ENCODE results near the gene SLC23A3. TPM values are rescaled to one million over a fixed set of nuclear protein-coding genes. Genes with fewer than 3 reads are reported as not detected.

The SLC23A3 gene
- polyA plus RNA-seq, 1 donor from 2014 or later, result 0.63 TPM

DNA sequence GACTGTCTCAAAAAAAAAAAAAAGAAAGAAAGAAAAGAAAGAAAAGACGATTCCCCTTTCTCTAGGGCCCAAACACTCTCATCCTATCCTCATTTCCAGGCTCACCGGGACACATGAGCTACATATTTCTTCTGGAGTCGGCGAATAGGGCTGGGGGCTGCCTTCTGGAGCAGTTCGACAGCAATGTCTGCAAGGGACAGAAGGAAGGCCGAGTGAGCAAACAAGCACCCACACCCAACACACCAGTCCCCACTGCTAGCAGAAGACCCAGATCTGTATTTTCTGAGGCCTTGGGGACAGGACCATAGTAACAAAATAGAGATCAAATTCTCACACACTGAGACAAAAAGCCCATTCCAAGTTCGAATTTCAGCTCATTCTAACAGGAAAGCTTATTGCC, 5.7 kb upstream of the SLC23A3 start:
- no peaks in the 10 kb centered on the region for H3K27me3 Mint-ChIP-seq
- peak overlapping the region; percentile 76 to 97 (median 97) for H3K27ac Mint-ChIP-seq
- H3K4me1 Mint-ChIP-seq, result peaks cover 17 to 39% (median 33%) of the 10 kb centered on the region in 3 donors
- H3K36me3 Mint-ChIP-seq, result no peaks in the 10 kb centered on the region
- H3K9me3 Mint-ChIP-seq, result no peaks in the 10 kb centered on the region
- peak overlapping the region; percentile 81 to 97 (median 96) for H3K4me3 Mint-ChIP-seq

DNA sequence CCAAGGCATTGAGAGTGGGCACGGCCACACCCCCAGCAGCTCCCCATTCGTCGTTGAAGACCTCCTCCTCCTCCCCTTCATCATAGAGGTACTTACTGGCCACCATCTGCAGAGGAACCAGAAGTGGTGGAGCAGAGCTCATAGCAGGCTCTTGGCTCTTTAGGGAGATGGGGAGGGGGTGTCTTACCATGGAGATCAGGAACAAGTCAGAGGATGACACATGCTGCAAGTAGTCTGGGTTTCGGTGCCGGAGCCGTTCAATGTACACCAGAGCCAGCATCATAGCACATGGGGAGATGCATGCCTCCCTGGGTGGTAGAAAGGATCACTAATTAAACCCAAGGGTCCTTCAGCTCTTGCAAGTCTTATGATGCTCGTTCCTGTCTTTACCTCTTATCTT, 5.0 kb upstream of the SLC23A3 start:
- H3K4me1 Mint-ChIP-seq, result peaks cover 17 to 39% (median 31%) of the 10 kb centered on the region in 3 donors
- no peaks in the 10 kb centered on the region for H3K27me3 Mint-ChIP-seq
- H3K4me3 Mint-ChIP-seq, result peak overlapping the region in 1 of 4 donors; percentile 70
- no peaks in the 10 kb centered on the region for H3K9me3 Mint-ChIP-seq
- H3K27ac Mint-ChIP-seq, result peak overlapping the region; percentile 46 to 92 (median 69)
- no peaks in the 10 kb centered on the region for H3K36me3 Mint-ChIP-seq

DNA sequence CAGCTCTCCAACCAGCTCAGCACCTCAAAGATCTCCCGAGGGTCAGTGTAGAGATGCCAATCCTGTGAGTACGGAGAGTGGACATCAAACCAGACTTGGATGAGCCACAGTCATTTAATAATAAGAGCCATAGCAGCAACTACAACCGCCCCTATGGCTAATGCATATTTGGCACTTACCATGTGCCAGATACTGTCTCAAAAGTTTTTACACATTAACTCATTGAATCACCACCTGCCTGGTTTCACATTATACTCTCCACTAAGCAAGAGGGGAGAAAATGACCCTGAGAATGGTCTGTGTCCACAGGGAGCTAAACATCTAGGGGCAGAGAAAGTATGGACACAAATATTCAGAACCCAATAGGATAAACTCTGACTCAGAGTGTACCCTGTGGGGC, 4.3 kb upstream of the SLC23A3 start:
- Mint-ChIP-seq H3K36me3 (peaks cover 1% of the 10 kb centered on the region), H3K9me3 (no peaks in the 10 kb centered on the region), H3K4me3 (peak overlapping the region in 2 of 4 donors; percentile 47 to 70), H3K4me1 (peaks cover 16 to 36% (median 26%) of the 10 kb centered on the region in 3 donors), H3K27ac (peak overlapping the region; percentile 46 to 92 (median 69)), H3K27me3 (no peaks in the 10 kb centered on the region)

DNA sequence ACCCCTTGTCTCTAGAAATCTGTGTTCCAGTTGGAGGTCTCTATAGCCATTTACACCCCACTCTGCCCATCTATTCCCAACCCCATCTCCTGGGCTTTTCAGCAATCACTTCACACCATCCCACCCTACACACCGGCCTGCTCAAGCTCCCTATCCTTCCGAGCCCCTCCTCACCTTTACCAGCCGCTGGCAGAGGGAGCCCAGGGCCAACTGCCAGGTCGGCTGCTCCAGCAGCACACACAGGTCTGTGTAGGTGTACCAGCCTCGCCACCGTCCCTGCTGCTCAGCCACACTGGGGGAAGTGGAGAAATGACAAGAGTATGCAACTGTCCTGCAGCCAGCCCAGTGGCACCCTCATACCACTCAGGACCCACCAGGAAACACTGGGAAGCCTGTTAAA, 3.3 kb upstream of the SLC23A3 start:
- H3K27me3 Mint-ChIP-seq, result no peaks in the 10 kb centered on the region
- H3K9me3 Mint-ChIP-seq, result no peaks in the 10 kb centered on the region
- H3K4me3 Mint-ChIP-seq, result peak overlapping the region in 2 of 4 donors; percentile 45 to 76
- H3K27ac Mint-ChIP-seq, result peak overlapping the region in 1 of 3 donors; percentile 46
- peaks cover 10 to 30% (median 21%) of the 10 kb centered on the region in 3 donors for H3K4me1 Mint-ChIP-seq
- peaks cover 1% of the 10 kb centered on the region for H3K36me3 Mint-ChIP-seq

DNA sequence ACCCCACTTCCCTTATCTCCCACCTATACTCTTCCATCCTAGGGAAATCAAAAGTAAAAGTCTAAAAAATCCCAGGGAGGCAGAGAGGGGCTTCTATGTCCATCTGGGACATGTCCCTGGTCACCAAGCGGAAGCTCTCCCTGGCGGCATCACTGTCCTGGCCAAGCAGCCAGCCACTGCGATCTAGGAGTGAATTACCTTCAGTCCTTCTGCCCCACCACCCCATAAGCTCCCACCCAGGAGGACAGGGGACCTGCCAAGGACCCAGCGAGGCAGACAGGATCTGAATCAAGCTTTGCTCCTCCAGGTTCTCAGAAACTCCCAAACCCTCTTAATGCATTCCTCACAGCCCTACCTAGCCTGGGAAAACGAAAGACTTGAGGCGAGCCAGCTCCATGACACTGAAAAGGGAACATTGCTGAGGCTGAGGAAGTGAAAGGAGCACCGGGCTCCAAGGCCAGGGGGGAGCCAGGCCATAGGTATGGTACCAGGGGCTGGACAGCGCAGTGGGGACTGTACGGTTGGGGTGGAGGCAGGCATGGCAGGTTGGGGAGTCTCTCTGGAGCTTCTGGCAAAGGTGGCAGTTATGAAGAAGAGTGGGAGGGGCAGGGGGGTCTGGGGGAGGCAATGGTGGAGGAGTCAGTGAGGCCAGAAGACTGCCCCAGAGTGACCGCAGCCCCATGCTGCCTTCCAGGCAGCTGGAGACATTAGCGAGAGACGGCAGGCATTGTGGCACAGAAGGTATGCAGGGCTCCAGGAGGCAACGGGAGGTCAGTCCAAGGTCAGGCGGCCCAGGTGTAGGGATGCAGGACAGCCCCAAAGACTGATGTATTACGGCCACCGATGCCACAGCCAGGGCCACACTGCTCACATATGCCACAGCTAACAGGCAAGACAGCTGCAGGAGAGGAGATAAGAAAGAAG, 2.7 kb upstream of the SLC23A3 start:
- peak overlapping the region in 1 of 3 donors; percentile 46 for H3K27ac Mint-ChIP-seq
- peaks cover 10 to 30% (median 21%) of the 10 kb centered on the region in 3 donors for H3K4me1 Mint-ChIP-seq
- H3K36me3 Mint-ChIP-seq, result peaks cover 1% of the 10 kb centered on the region
- no peaks in the 10 kb centered on the region for H3K9me3 Mint-ChIP-seq
- no peaks in the 10 kb centered on the region for H3K27me3 Mint-ChIP-seq
- H3K4me3 Mint-ChIP-seq, result peak overlapping the region in 2 of 4 donors; percentile 39 to 77

DNA sequence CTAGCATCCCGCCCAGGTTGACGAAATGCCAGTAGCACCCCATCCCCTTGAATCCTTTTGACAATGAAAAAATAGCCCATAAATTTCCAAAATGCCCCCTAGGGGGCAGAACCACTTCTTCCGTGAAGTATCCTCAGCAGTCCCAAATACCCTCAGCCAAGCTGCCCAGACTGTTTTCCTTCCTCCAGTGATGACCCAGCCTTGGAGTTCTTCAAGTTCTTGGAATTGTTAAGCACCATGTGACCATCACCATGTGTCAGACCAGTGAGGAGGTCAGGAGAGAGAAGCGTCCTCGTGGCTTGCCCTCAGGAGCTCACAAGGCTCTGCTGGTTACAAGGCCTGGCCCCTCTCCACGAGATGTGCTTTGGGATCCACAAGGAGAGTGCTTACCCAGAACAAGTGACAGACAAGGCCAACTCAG, 1.4 kb upstream of the SLC23A3 start:
- peak overlapping the region in 1 of 4 donors; percentile 77 for H3K4me3 Mint-ChIP-seq
- peaks cover 10 to 30% (median 21%) of the 10 kb centered on the region in 3 donors for H3K4me1 Mint-ChIP-seq
- H3K36me3 Mint-ChIP-seq, result peaks cover 4% of the 10 kb centered on the region

DNA sequence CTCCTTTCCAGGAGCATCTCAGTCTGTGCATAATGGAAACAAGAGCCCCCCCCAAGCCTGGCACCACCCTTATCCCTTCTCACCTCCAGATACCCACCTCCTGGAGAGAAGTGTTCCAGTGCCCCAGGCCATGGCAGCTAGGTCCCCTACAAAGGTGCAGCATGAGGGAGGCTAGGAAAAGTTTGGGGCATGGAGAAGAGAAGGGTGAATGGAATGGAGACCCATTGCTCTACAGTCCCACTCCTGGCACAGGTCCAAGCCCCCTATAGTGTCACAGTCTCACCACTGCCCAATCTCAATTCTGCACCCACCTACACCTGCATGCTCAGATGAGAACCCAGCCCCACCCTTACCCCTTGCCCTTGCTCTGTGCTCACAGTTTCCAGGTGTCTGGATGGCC, 897 bp downstream of the SLC23A3 start:
- Mint-ChIP-seq H3K4me1 (peaks cover 6 to 15% (median 6%) of the 10 kb centered on the region in 3 donors), H3K4me3 (no peak overlapping the region), H3K9me3 (no peaks in the 10 kb centered on the region), H3K27me3 (no peaks in the 10 kb centered on the region), H3K36me3 (peaks cover 4% of the 10 kb centered on the region), H3K27ac (no peak overlapping the region)

More for the DNA sequence above, 1.4 kb upstream of the SLC23A3 start:
- no peaks in the 10 kb centered on the region for H3K9me3 Mint-ChIP-seq
- peak overlapping the region; percentile 41 to 85 (median 80) for H3K27ac Mint-ChIP-seq
- no peaks in the 10 kb centered on the region for H3K27me3 Mint-ChIP-seq

DNA sequence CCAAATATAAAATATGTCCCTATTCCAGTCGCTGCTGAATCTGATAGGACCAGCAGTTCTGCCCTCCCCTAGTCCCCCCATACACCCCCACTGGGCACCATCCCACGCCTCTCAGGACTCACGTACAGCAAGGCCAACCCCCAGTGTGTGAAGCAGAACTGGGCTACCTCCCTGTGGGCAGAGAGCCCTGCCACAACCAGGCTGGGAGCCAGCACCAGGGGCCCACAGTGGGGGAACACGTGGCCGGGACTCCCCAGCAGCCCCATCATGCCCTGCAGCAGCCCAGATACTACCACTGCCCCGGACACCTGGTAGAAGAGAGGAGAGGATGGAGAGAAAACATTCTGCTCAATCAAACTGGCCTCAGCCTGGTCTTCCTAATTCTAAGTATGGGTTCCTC, 1.3 kb downstream of the SLC23A3 start:
- H3K9me3 Mint-ChIP-seq, result no peaks in the 10 kb centered on the region
- H3K4me1 Mint-ChIP-seq, result peaks cover 4 to 13% (median 5%) of the 10 kb centered on the region in 3 donors
- H3K27me3 Mint-ChIP-seq, result no peaks in the 10 kb centered on the region
- H3K4me3 Mint-ChIP-seq, result no peak overlapping the region
- H3K27ac Mint-ChIP-seq, result no peak overlapping the region
- peaks cover 4% of the 10 kb centered on the region for H3K36me3 Mint-ChIP-seq

DNA sequence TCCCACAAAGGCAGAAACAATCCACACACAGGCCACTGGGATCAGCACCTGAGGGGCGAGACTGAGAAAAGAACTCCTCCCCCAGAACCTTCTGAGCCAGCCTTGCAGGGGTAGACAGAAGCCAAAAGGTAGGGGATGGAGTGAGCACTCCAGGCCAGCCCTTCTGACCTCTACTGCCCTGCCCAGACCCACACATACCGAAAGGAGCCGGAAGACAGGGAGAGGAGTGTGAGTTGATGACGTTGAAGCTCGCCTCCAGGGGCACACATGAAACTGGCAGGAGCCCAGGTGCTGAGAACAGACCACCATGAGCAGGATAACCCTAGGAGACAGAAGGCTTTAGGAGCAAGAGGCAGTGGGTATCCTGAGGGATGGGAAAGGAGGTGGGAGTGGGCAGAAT, 1.8 kb downstream of the SLC23A3 start:
- peaks cover 3 to 13% (median 6%) of the 10 kb centered on the region in 3 donors for H3K4me1 Mint-ChIP-seq
- no peak overlapping the region for H3K27ac Mint-ChIP-seq
- H3K9me3 Mint-ChIP-seq, result no peaks in the 10 kb centered on the region
- peak overlapping the region in 1 of 4 donors; percentile 32 for H3K4me3 Mint-ChIP-seq
- peaks cover 4% of the 10 kb centered on the region for H3K36me3 Mint-ChIP-seq
- H3K27me3 Mint-ChIP-seq, result no peaks in the 10 kb centered on the region

DNA sequence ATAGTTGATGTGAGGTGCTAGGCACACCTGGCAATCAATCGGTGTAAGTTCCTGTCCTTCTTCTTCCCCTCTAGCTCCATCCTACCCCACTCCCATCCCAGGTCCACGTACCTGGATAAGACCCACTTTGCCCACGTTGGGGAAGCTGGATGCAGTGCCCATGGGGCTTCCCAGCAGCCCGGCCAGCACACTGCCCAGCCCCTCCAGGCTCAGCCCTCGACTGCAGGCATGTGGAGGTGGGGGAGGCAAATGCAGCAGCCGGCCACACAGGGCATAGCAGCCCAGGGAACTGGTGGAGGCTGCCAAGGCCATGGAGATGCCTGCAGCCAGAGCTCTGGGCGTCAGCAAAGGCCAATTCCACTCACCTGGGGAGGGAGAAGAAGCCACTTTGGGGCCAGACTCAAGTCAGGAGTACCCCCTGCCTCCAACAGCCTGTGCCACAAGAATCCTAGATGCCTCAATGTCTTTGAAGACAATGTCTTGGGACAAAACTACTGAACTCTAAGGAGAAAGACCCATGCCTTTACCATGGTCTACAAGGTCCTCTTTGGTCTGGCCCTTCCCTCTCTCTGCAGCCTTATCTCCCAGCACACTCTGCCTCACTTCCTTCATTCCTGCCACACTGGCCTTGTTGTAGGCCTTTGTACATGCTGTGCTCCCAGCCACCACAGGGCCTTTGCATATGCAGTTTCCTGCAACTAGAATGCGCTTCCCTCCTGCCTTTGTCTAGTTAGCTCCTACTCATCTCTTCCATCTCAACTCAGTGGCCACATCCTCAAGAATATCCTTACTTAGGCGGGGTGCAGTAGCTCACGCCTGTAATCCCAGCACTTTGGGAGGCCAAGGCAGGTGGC, 4.5 kb downstream of the SLC23A3 start:
- Mint-ChIP-seq H3K36me3 (peaks cover 4% of the 10 kb centered on the region), H3K27ac (peak overlapping the region in 1 of 3 donors; percentile 14), H3K9me3 (no peaks in the 10 kb centered on the region), H3K27me3 (no peaks in the 10 kb centered on the region), H3K4me1 (peaks cover 6 to 11% (median 10%) of the 10 kb centered on the region in 3 donors), H3K4me3 (peak overlapping the region in 2 of 4 donors; percentile 39 to 48)

DNA sequence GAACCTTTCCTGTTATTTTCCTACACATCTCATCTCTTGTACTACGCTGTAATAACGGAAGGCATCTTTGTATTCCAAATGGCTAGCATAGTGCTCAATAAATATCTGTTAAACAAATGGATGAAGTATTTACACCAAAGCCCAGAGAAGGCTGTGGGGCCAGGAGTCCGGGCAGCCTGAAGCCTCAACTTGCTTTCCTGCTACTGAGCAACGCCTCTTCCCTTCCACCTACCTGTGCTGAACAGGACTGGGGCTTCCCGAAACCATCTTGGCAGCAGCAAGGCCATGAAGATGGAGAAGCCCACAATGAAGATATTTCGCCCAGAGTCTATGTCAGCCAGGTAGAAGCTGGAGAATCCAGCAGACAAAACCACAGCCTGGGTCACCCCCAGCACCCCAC, 6.7 kb downstream of the SLC23A3 start:
- Mint-ChIP-seq H3K4me3 (peak overlapping the region in 1 of 4 donors; percentile 97), H3K9me3 (no peaks in the 10 kb centered on the region), H3K27ac (peak overlapping the region in 1 of 3 donors; percentile 33), H3K36me3 (peaks cover 3% of the 10 kb centered on the region), H3K4me1 (peaks cover 11 to 18% (median 12%) of the 10 kb centered on the region in 3 donors), H3K27me3 (no peaks in the 10 kb centered on the region)

DNA sequence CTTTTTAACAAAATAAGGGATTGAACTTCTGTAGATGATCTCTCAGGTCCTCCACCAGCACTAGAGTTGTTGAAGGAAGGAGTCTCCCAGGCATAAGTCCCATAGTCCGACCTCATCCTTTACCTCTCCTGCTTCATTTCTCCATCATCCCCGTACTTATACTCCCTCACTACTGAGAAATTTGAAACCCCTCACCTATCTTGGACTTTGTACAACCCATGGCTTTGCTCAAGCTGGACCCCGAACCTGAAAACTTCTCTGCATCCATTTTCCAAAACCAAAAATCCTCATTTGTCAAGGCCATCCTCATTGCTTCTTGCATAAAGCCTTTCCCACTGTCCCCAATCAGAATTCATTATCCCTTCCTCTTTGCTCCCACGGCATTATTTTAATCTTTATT, 8.7 kb downstream of the SLC23A3 start:
- no peaks in the 10 kb centered on the region for H3K9me3 Mint-ChIP-seq
- peaks cover 11 to 22% (median 12%) of the 10 kb centered on the region in 3 donors for H3K4me1 Mint-ChIP-seq
- peaks cover 5% of the 10 kb centered on the region for H3K36me3 Mint-ChIP-seq
- peak overlapping the region; percentile 33 to 99 (median 97) for H3K27ac Mint-ChIP-seq
- H3K4me3 Mint-ChIP-seq, result peak overlapping the region; percentile 93 to 98 (median 96)
- no peaks in the 10 kb centered on the region for H3K27me3 Mint-ChIP-seq

DNA sequence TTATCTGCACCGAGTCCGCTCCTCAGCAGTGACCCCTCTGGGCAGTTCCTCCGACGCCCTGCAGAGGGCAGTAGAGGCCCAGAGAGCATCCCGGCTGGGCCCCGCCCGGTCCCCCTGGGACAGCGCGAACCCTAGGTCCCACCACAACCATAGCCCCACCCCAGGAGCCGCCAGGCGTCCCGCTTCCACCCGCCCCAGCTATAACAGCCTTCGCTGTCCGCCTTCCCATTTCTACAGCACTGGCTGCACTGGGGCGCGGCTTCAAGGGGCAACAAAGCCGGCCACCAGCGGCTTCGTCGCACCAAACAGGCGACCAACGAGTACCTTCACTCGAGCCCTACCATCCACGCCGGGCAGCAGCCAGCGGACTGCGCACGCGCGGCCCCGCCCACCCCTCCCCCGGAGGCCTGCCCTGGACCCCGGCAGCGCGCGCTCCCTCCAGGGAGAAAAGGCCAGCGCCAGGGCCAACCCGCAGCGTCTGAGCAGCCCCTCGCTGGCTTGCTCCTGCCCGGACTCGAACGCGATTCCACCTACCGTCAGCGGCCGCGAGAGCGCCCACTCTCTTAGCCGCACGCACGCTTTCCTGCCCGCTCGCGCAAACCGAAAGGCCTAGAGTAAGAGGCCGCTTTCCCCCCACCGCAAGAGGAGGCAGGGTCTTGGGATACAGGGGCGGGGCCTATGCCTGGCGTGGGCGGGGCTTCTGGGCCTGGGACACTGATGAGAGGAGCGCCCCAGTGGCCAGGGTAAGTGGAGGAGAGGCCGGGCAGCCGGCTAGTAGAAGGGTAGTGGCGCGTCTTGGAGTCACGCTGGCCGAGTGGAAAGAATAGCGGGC, 9.4 kb downstream of the SLC23A3 start, which contains the start of gene NHEJ1:
TSS of gene NHEJ1 (minus strand) at position 630 of the 832 bp plus-strand sequence. CDS start 2,453 bp downstream, outside the sequence.
- peak within 1 kb of the TSS; percentile 93 to 98 (median 96) for H3K4me3 Mint-ChIP-seq
- no peaks in the 10 kb centered on the region for H3K27me3 Mint-ChIP-seq
- peak within 1 kb of the TSS; percentile 97 to 99 (median 97) for H3K27ac Mint-ChIP-seq
- H3K9me3 Mint-ChIP-seq, result no peaks in the 10 kb centered on the region
- H3K36me3 Mint-ChIP-seq, result peaks cover 5% of the 10 kb centered on the region
- H3K4me1 Mint-ChIP-seq, result peaks cover 11 to 22% (median 12%) of the 10 kb centered on the region in 3 donors

DNA sequence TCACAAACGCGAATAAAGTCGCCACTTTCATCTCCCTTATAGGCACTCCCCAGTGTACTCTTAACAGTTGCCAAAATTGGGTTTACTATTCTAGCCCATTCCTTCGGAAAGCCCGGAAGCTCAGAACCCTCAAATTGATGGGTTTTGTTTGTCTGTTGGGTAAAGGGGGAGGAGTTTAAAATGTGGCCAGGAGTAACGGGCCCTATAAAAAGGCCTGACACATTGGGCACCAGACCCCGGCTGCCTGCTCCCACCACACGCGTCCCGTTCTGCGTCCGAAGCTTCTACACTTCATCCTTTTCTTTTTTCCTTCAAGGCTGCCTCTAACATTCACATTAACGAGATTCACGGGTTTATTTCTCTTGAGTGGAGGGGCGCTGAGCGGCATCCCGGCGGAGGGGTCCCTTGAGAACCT, 10.1 kb downstream of the SLC23A3 start:
- Mint-ChIP-seq H3K4me1 (peaks cover 11 to 22% (median 12%) of the 10 kb centered on the region in 3 donors), H3K27me3 (no peaks in the 10 kb centered on the region), H3K4me3 (peak overlapping the region; percentile 93 to 98 (median 96)), H3K36me3 (peaks cover 5% of the 10 kb centered on the region), H3K27ac (peak overlapping the region; percentile 97 to 99 (median 97)), H3K9me3 (no peaks in the 10 kb centered on the region)

Data from IgD-negative memory B cell (primary cell).